Liver (tissue), 6 donors: Measurements from ENCODE around the gene PRR4. TPM values are rescaled to one million over a fixed set of nuclear protein-coding genes. Genes with fewer than 3 reads are reported as not detected.

Experiments used
- EGR1 ChIP-seq, 2 donors: IDR thresholded peaks; 2 replicates each; pipeline ENCODE4 v1.6.1; 2016 to 2018; ENCODE audit warnings: antibody characterized with exemption in 2 of 2, low read depth in 2 of 2
- HNF4A ChIP-seq, 2 donors: conservative IDR thresholded peaks; 2 replicates each; pipeline ENCODE4 v1.6.1; 2016; ENCODE audit warnings: antibody characterized with exemption in 2 of 2, mild to moderate bottlenecking in 2 of 2
- JUND ChIP-seq, 2 donors: IDR thresholded peaks; 2 replicates each; pipeline ENCODE4 v1.6.1; 2016; ENCODE audit warnings: antibody characterized with exemption in 2 of 2
- RAD21 ChIP-seq, 2 donors: IDR thresholded peaks; 2 replicates each; pipeline ENCODE4 v1.6.1; 2016; ENCODE audit warnings: antibody characterized with exemption in 2 of 2, mild to moderate bottlenecking in 2 of 2
- RXRA ChIP-seq, 2 donors: IDR thresholded peaks; 2 replicates each; pipeline ENCODE4 v1.6.1; 2017 to 2018; ENCODE audit warnings: antibody characterized with exemption in 2 of 2, mild to moderate bottlenecking in 1 of 2
- SP1 ChIP-seq: IDR thresholded peaks from 2 replicates; pipeline ENCODE4 v1.6.1; 2018; ENCODE audit warnings: antibody characterized with exemption, mild to moderate bottlenecking
- YY1 ChIP-seq: IDR thresholded peaks from 2 replicates; pipeline ENCODE4 v1.6.1; 2016; ENCODE audit warnings: antibody characterized with exemption, mild to moderate bottlenecking
- polyA plus RNA-seq, 2 donors: library from polyadenylated mRNA; stranded (reverse) in 1 of 2; unstranded in 1 of 2; fragments of 200-250 nt in 1 of 2; fragments of >200 nt in 1 of 2; fragmentation: Nextera tagmentation in 1 of 2; extraction: Ambion mirVana in 1 of 2; gene quantifications; one replicate each; pipeline versions ENCODE4 v1.2.1 to v1.2.3, GENCODE V29; 2013 to 2015
- small RNA-seq: library from RNA; depleted of rRNA; stranded (forward); fragments of <200 nt; gene quantifications from one replicate; pipeline ENCODE3, GENCODE V24; 2014
- total RNA-seq, 2 donors: library from RNA; depleted of rRNA; stranded (reverse); fragments of >200 nt; gene quantifications; one replicate each; pipeline ENCODE4 v1.2.3, GENCODE V29; 2014
- TF ChIP-seq, protein P1 (sequence below): IDR thresholded peaks from 2 replicates; pipeline ENCODE4 v1.6.1; 2016; ENCODE audit warnings: antibody characterized with exemption
- TF ChIP-seq, protein P2 (sequence below): IDR thresholded peaks from 2 replicates; pipeline ENCODE4 v1.6.1; 2016; ENCODE audit warnings: antibody characterized with exemption
- donor health status: healthy.
- donor health status: healthy.
- donor health status: healthy.

The PRR4 gene
- total and polyA plus RNA-seq, 4 donors = 0.56 to 3.5 (median 1.4) TPM

DNA sequence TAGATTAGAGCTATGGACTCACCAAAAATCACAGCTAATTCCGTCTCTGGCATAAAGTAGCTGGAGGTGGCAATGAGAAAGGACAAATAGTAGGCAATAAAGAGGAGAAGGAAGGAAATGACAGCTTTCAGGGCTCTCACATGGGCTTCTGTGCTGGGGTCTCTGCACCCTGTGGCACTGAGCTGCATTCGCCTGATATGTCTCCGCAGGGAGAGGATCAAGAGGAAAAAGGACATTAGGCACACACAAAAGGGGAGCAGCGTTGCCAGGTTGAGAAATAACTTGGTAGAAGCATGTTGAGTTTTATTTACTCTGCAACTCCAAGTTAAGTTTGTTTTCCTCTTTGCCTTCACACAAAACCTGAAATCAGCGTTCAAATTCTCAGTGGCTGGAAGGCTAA lies 47.5 kb downstream of the PRR4 start (continued):
- TF ChIP-seq, protein P1, sequence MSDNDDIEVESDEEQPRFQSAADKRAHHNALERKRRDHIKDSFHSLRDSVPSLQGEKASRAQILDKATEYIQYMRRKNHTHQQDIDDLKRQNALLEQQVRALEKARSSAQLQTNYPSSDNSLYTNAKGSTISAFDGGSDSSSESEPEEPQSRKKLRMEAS = no peak
- no peak for TF ChIP-seq RXRA (IDR thresholded peaks at IDR 0.05)
- no peak for TF ChIP-seq EGR1 (IDR thresholded peaks at IDR 0.05; ENCODE audit: low read depth in 2 of 2)
- TF ChIP-seq HNF4A (conservative IDR thresholded peaks at IDR 0.05) = no peak
- TF ChIP-seq RAD21 (IDR thresholded peaks at IDR 0.05) = no peak
- TF ChIP-seq YY1 = no peak
- TF ChIP-seq, protein P2, sequence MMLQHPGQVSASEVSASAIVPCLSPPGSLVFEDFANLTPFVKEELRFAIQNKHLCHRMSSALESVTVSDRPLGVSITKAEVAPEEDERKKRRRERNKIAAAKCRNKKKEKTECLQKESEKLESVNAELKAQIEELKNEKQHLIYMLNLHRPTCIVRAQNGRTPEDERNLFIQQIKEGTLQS = no peak
- TF ChIP-seq JUND (IDR thresholded peaks at IDR 0.05) = no peak
- no peak for TF ChIP-seq SP1

Small RNA genes within 50 kb of the gene (small RNA-seq; reads per million reads assigned to genes)
- not detected for gene PRR4

Other genes with a start within 250 kb of the PRR4 start
- gene MAGOHB, start 235.9 kb downstream of the PRR4 start, total RNA-seq = 1 to 10 TPM; 7.6 to 8.1 TPM
- 10 to 100 TPM in 1 of 2 donors, 1 to 10 TPM in 1; 9.7 to 20.7 TPM for gene MAGOHB, start 235.9 kb downstream of the PRR4 start, polyA plus RNA-seq
- 1 to 10 TPM in 1 of 2 donors, under 1 TPM in 1; 0.08 to 1.3 TPM for gene STYK1, start 175.4 kb downstream of the PRR4 start, total RNA-seq
- under 1 TPM in 1 of 2 donors, not detected in 1; 0.03 TPM for gene STYK1, start 175.4 kb downstream of the PRR4 start, polyA plus RNA-seq
- 100 to 1,000 TPM in 1 of 2 donors, 1 to 10 TPM in 1; 9.2 to 116 TPM for gene YBX3, start 126.2 kb downstream of the PRR4 start, total RNA-seq
- gene YBX3, start 126.2 kb downstream of the PRR4 start, polyA plus RNA-seq = 10 to 100 TPM in 1 of 2 donors, 1 to 10 TPM in 1; 6.8 to 22.3 TPM
- gene TAS2R7, start 46.8 kb downstream of the PRR4 start, total RNA-seq = under 1 TPM in 1 of 2 donors, not detected in 1; 0.42 TPM
- not detected for gene TAS2R7, start 46.8 kb downstream of the PRR4 start, polyA plus RNA-seq
- under 1 TPM in 1 of 2 donors, not detected in 1; 0.25 TPM for gene TAS2R8, start 42.2 kb downstream of the PRR4 start, total RNA-seq
- not detected for gene TAS2R8, start 42.2 kb downstream of the PRR4 start, polyA plus RNA-seq
- gene TAS2R9, start 39.3 kb downstream of the PRR4 start, total RNA-seq = under 1 TPM in 1 of 2 donors, not detected in 1; 0.33 TPM
- not detected for gene TAS2R9, start 39.3 kb downstream of the PRR4 start, polyA plus RNA-seq
- gene TAS2R10, start 23.1 kb downstream of the PRR4 start, total RNA-seq = 1 to 10 TPM in 1 of 2 donors, under 1 TPM in 1; 0.14 to 3.0 TPM
- under 1 TPM in 1 of 2 donors, not detected in 1; 0.40 TPM for gene TAS2R10, start 23.1 kb downstream of the PRR4 start, polyA plus RNA-seq
- gene PRH1, start 34.8 kb upstream of the PRR4 start, total RNA-seq = 10 to 100 TPM in 1 of 2 donors, 1 to 10 TPM in 1; 9.6 to 29.6 TPM
- 10 to 100 TPM in 1 of 2 donors, 1 to 10 TPM in 1; 1.3 to 22.6 TPM for gene PRH1, start 34.8 kb upstream of the PRR4 start, polyA plus RNA-seq
- gene TAS2R13, start 60.1 kb upstream of the PRR4 start, total RNA-seq = 1 to 10 TPM in 1 of 2 donors, under 1 TPM in 1; 0.51 to 6.2 TPM
- gene TAS2R13, start 60.1 kb upstream of the PRR4 start, polyA plus RNA-seq = under 1 TPM in 1 of 2 donors, not detected in 1; 0.10 TPM
- gene PRH2, start 79.8 kb upstream of the PRR4 start, total RNA-seq = under 1 TPM; 0.23 to 0.42 TPM
- under 1 TPM in 1 of 2 donors, not detected in 1; 0.40 TPM for gene PRH2, start 79.8 kb upstream of the PRR4 start, polyA plus RNA-seq
- gene TAS2R14, start 89.8 kb upstream of the PRR4 start, total RNA-seq = 1 to 10 TPM; 1.5 to 6.9 TPM
- 1 to 10 TPM in 1 of 2 donors, under 1 TPM in 1; 0.16 to 1.4 TPM for gene TAS2R14, start 89.8 kb upstream of the PRR4 start, polyA plus RNA-seq
- 1 to 10 TPM in 1 of 2 donors, under 1 TPM in 1; 0.89 to 7.8 TPM for gene TAS2R50, start 137.4 kb upstream of the PRR4 start, total RNA-seq
- gene TAS2R50, start 137.4 kb upstream of the PRR4 start, polyA plus RNA-seq = not detected
- 1 to 10 TPM; 1.4 to 5.9 TPM for gene TAS2R20, start 148.8 kb upstream of the PRR4 start, total RNA-seq
- gene TAS2R20, start 148.8 kb upstream of the PRR4 start, polyA plus RNA-seq = under 1 TPM; 0.03 to 0.49 TPM
- gene TAS2R19, start 173.1 kb upstream of the PRR4 start, total RNA-seq = 10 to 100 TPM in 1 of 2 donors, 1 to 10 TPM in 1; 2.1 to 11.8 TPM
- not detected for gene TAS2R19, start 173.1 kb upstream of the PRR4 start, polyA plus RNA-seq
- 1 to 10 TPM; 1.3 to 7.4 TPM for gene TAS2R31, start 181.9 kb upstream of the PRR4 start, total RNA-seq
- gene TAS2R31, start 181.9 kb upstream of the PRR4 start, polyA plus RNA-seq = under 1 TPM in 1 of 2 donors, not detected in 1; 0.99 TPM
- gene TAS2R46, start 212.8 kb upstream of the PRR4 start, total RNA-seq = 1 to 10 TPM; 1.1 to 6.7 TPM
- gene TAS2R46, start 212.8 kb upstream of the PRR4 start, polyA plus RNA-seq = under 1 TPM in 1 of 2 donors, not detected in 1; 0.35 TPM
- 1 to 10 TPM in 1 of 2 donors, under 1 TPM in 1; 0.84 to 3.8 TPM for gene TAS2R43, start 242.8 kb upstream of the PRR4 start, total RNA-seq
- under 1 TPM in 1 of 2 donors, not detected in 1; 0.57 TPM for gene TAS2R43, start 242.8 kb upstream of the PRR4 start, polyA plus RNA-seq